RWPE2 (cell line): ENCODE results near the gene HOXC11.

ENCODE experiments used
- ATAC-seq: fragments of 200-7000 bp; cut with Tn5 transposase; 3 replicates; pipeline ENCODE4 v1.9.1; 2021; ENCODE audit warnings: low read depth
- DNase-seq: peaks from one replicate; pipeline ENCODE4 v3.0.0-alpha.2; 2020; ENCODE audit warnings: low spot score
- H3K27ac ChIP-seq: fragments of 450-650 bp; 2 replicates; pipeline ENCODE4 v1.5.1; 2017; ENCODE audit warnings: mild to moderate bottlenecking; ENCODE audit not compliant: poor library complexity, severe bottlenecking
- H3K27me3 ChIP-seq: fragments of 250-450 bp; sonication (Bioruptor Pico); 2 replicates; pipeline ENCODE4 v1.5.1; 2021; ENCODE audit warnings: mild to moderate bottlenecking, moderate library complexity; ENCODE audit not compliant: insufficient read depth, poor library complexity, severe bottlenecking
- H3K36me3 ChIP-seq: fragments of 250-450 bp; sonication (Bioruptor Pico); 2 replicates; pipeline ENCODE4 v1.5.1; 2020; ENCODE audit warnings: low read depth, mild to moderate bottlenecking, moderate library complexity
- H3K4me1 ChIP-seq: fragments of 250-450 bp; sonication (Bioruptor Pico); 2 replicates; pipeline ENCODE4 v1.5.1; 2021; ENCODE audit warnings: mild to moderate bottlenecking, moderate library complexity; ENCODE audit not compliant: insufficient read depth, poor library complexity, severe bottlenecking
- H3K4me3 ChIP-seq: fragments of 250-450 bp; sonication (Bioruptor Pico); 2 replicates; pipeline ENCODE4 v1.5.1; 2021; ENCODE audit warnings: mild to moderate bottlenecking, moderate library complexity; ENCODE audit not compliant: severe bottlenecking
- H3K9me3 ChIP-seq: fragments of 250-450 bp; sonication (Bioruptor Pico); 2 replicates; pipeline ENCODE4 v1.5.1; 2021; ENCODE audit warnings: mild to moderate bottlenecking, moderate library complexity; ENCODE audit not compliant: severe bottlenecking
- TF ChIP-seq, protein P1 (sequence below): fragments of 450-650 bp; IDR thresholded peaks from one replicate; pipeline ENCODE4 v1.5.1; 2017; ENCODE audit warnings: mild to moderate bottlenecking, moderate library complexity; ENCODE audit not compliant: poor library complexity, severe bottlenecking

HOXC11 gene

GRCh38 chr12:53968214-53969127, 4.5 kb upstream of the HOXC11 start:
- Histone ChIP-seq H3K27ac (no peak overlapping the region), H3K9me3 (no peaks in the 10 kb centered on the region), H3K4me3 (no peak overlapping the region), H3K36me3 (no peaks in the 10 kb centered on the region), H3K4me1 (no peaks in the 10 kb centered on the region), H3K27me3 (peaks cover 100% of the 10 kb centered on the region)
- DNase-seq: no peak
- TF ChIP-seq, protein P1, sequence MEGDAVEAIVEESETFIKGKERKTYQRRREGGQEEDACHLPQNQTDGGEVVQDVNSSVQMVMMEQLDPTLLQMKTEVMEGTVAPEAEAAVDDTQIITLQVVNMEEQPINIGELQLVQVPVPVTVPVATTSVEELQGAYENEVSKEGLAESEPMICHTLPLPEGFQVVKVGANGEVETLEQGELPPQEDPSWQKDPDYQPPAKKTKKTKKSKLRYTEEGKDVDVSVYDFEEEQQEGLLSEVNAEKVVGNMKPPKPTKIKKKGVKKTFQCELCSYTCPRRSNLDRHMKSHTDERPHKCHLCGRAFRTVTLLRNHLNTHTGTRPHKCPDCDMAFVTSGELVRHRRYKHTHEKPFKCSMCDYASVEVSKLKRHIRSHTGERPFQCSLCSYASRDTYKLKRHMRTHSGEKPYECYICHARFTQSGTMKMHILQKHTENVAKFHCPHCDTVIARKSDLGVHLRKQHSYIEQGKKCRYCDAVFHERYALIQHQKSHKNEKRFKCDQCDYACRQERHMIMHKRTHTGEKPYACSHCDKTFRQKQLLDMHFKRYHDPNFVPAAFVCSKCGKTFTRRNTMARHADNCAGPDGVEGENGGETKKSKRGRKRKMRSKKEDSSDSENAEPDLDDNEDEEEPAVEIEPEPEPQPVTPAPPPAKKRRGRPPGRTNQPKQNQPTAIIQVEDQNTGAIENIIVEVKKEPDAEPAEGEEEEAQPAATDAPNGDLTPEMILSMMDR: no peak
- ATAC-seq: no peak

GRCh38 chr12:53969588-53970259, 3.2 kb upstream of the HOXC11 start:
- no peak for DNase-seq
- no peak overlapping the region for H3K4me3 ChIP-seq
- H3K36me3 ChIP-seq: no peaks in the 10 kb centered on the region
- peaks cover 98% of the 10 kb centered on the region for H3K27me3 ChIP-seq
- H3K9me3 ChIP-seq: no peaks in the 10 kb centered on the region
- no peaks in the 10 kb centered on the region for H3K4me1 ChIP-seq
- no peak for ATAC-seq
- TF ChIP-seq, protein P1: no peak
- no peak overlapping the region for H3K27ac ChIP-seq

DNA sequence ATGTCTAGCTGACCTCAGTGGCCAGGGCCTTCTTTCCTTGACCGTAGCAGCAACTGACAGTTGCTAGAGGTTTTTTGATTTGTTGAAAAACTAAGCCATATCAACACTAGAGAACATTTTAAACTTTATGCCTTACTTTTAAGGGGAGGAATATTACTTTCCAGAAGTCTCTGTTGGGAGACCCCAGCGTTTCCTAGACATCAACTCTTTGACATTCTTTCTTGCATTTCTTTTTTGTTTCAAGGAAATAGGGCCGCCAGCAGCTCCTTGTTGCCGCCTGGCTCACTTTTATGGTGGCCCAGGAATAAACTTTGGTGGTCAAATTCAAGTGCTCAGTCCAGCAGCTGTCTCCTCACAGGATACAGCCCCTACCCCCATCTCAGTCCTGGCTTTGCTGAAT, 2.5 kb upstream of the HOXC11 start:
- Histone ChIP-seq H3K9me3 (no peaks in the 10 kb centered on the region), H3K4me1 (no peaks in the 10 kb centered on the region), H3K36me3 (no peaks in the 10 kb centered on the region), H3K27me3 (peaks cover 98% of the 10 kb centered on the region), H3K27ac (no peak overlapping the region), H3K4me3 (no peak overlapping the region)
- TF ChIP-seq, protein P1: no peak
- ATAC-seq (no peak), DNase-seq (no peak)

DNA sequence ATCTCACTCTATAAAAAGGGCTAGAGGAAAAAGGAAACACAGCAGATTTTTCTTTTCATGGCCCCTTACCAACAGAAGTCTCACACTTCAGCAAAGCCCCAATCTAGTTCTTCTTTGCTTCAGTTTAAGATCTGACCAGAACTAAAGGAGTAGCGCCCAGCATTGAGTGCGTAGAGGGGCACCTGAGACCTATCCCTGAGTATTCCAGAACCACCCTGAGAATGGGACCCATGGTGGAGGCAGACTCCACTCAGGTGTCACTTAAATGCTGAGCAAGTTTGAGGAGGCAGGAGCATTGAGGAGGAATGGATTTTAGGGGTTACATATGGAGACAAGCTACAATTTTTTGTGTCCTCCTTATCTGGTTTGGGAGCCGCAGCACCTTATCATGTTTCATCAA, 1.8 kb upstream of the HOXC11 start:
- DNase-seq (no peak), ATAC-seq (no peak)
- Histone ChIP-seq H3K9me3 (no peaks in the 10 kb centered on the region), H3K4me1 (no peaks in the 10 kb centered on the region), H3K4me3 (no peak overlapping the region), H3K27ac (no peak overlapping the region), H3K36me3 (no peaks in the 10 kb centered on the region), H3K27me3 (peaks cover 94% of the 10 kb centered on the region)
- TF ChIP-seq, protein P1: no peak

GRCh38 chr12:53971686-53972085, 1.2 kb upstream of the HOXC11 start:
- peaks cover 92% of the 10 kb centered on the region for H3K27me3 ChIP-seq
- H3K9me3 ChIP-seq: no peaks in the 10 kb centered on the region
- TF ChIP-seq, protein P1: no peak
- H3K27ac ChIP-seq: no peak overlapping the region
- ATAC-seq (no peak), DNase-seq (no peak)
- H3K36me3 ChIP-seq: no peaks in the 10 kb centered on the region
- H3K4me3 ChIP-seq: no peak overlapping the region
- no peaks in the 10 kb centered on the region for H3K4me1 ChIP-seq
